HG02973 (cell line): ENCODE results near the gene ENTPD8.
"Not testable (repeated sequence)": the region's sequence is repeated elsewhere in the genome, so short reads cannot be mapped to it uniquely, and the experiment has no call there.

Source experiments
- ATAC-seq: cut with Tn5 transposase; IDR thresholded peaks from one replicate; pipeline ENCODE4 v1.9.1; 2021; ENCODE audit warnings: moderate library complexity; ENCODE audit not compliant: unreplicated experiment

Gene ENTPD8

GRCh38 chr9:137395666-137396010, 45.5 kb downstream of the ENTPD8 start:
- ATAC-seq, result no peak

- no peak for ATAC-seq
Observed at GRCh38 chr9:137394866-137395665, 46.1 kb downstream of the ENTPD8 start.

- no peak for ATAC-seq
Observed at GRCh38 chr9:137393176-137394150, 47.7 kb downstream of the ENTPD8 start.

- no peak for ATAC-seq
Observed at GRCh38 chr9:137392232-137393007, 48.7 kb downstream of the ENTPD8 start.

- no peak for ATAC-seq
Observed at GRCh38 chr9:137391411-137391754, 49.8 kb downstream of the ENTPD8 start.

GRCh38 chr9:137390553-137391410, 50.4 kb downstream of the ENTPD8 start:
- no peak for ATAC-seq

GRCh38 chr9:137389428-137389746, 51.8 kb downstream of the ENTPD8 start:
- ATAC-seq, result no peak

- ATAC-seq, result no peak
Observed at GRCh38 chr9:137388589-137389427, 52.3 kb downstream of the ENTPD8 start.

GRCh38 chr9:137387891-137388560, 53.1 kb downstream of the ENTPD8 start:
- ATAC-seq, result no peak

- ATAC-seq, result no peak
Observed at GRCh38 chr9:137387114-137387890, 53.9 kb downstream of the ENTPD8 start.

- not testable (repeated sequence) for ATAC-seq
Observed at GRCh38 chr9:137386507-137387113, 54.5 kb downstream of the ENTPD8 start.

- no peak for ATAC-seq
Observed at GRCh38 chr9:137385061-137385655, 56.0 kb downstream of the ENTPD8 start.
